ENCODE results near the gene DIS3L2.

DNA sequence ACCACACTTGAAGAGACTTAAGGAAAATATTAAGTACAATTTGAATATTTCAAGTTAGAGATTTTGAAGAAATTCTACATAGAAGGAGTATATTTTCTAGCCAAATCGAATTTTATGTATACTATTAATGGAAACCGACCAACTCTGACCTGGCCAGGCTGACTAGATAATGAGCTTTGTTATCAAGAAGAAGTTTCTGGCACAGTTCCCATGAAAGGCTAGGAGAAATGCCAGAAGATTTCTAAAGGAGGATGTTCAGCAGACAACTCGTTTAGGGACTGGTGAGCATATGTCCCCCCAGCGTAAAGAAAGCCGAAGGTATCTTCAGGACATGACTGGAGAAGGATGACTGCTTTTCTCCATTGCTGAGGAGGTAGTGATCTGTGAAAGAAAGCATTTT is 127.3 kb downstream of the DIS3L2 start:
- TF ChIP-seq, protein P1, sequence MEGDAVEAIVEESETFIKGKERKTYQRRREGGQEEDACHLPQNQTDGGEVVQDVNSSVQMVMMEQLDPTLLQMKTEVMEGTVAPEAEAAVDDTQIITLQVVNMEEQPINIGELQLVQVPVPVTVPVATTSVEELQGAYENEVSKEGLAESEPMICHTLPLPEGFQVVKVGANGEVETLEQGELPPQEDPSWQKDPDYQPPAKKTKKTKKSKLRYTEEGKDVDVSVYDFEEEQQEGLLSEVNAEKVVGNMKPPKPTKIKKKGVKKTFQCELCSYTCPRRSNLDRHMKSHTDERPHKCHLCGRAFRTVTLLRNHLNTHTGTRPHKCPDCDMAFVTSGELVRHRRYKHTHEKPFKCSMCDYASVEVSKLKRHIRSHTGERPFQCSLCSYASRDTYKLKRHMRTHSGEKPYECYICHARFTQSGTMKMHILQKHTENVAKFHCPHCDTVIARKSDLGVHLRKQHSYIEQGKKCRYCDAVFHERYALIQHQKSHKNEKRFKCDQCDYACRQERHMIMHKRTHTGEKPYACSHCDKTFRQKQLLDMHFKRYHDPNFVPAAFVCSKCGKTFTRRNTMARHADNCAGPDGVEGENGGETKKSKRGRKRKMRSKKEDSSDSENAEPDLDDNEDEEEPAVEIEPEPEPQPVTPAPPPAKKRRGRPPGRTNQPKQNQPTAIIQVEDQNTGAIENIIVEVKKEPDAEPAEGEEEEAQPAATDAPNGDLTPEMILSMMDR (IDR thresholded peaks at IDR 0.05), result no peak
- TF ChIP-seq POLR2AphosphoS5 (IDR thresholded peaks at IDR 0.05; ENCODE audit: insufficient read depth in 1 of 2, low read depth in 1 of 2), result no peak
- no peak for TF ChIP-seq POLR2A (IDR thresholded peaks at IDR 0.05)
